Measurements from ENCODE around the gene LRSAM1. TPM values are rescaled to one million over a fixed set of nuclear protein-coding genes. Genes with fewer than 3 reads are reported as not detected.

Gene LRSAM1
- total and polyA plus RNA-seq, 3 donors from 2014 or later, result 9.9 to 22.0 (median 20.5) TPM

- WGBS, 2 donors, result 74% methylated on average over 42 of the region's 42 CpGs; no CpG with 5 or more reads in 1 of the 2 donors
- no peak overlapping the region for H3K4me3 ChIP-seq
- no peaks in the 10 kb centered on the region for H3K9me3 ChIP-seq
- no peaks in the 10 kb centered on the region for H3K36me3 ChIP-seq (ENCODE audit: low read depth, missing control alignments)
- no peaks in the 10 kb centered on the region for H3K27me3 ChIP-seq
- peaks cover 39% of the 10 kb centered on the region for H3K4me1 ChIP-seq
- TF ChIP-seq POLR2A (IDR thresholded peaks at IDR 0.05), result no peak
- TF ChIP-seq CTCF (IDR thresholded peaks at IDR 0.05), result no peak
- intact Hi-C loops (cut with DNase I; ENCODE audit: low total_unique reads), result loop anchor here (5.0 kb wide), 1 partner anchor 80 kb away; no protein-coding TSS in a partner anchor
- H3K27ac ChIP-seq, result peak overlapping the region in 1 of 2 donors; percentile 59
- DNase-seq, result peak; percentile 52
Observed at GRCh38 chr9:127506814-127507750, 55.8 kb downstream of the LRSAM1 start.

- no peak for DNase-seq
- H3K9me3 ChIP-seq, result no peaks in the 10 kb centered on the region
- no peak overlapping the region for H3K4me3 ChIP-seq
- no peaks in the 10 kb centered on the region for H3K27me3 ChIP-seq
- no peaks in the 10 kb centered on the region for H3K36me3 ChIP-seq (ENCODE audit: low read depth, missing control alignments)
- peaks cover 39% of the 10 kb centered on the region for H3K4me1 ChIP-seq
- intact Hi-C loops (cut with DNase I; ENCODE audit: low total_unique reads), result loop anchor here (5.0 kb wide), 1 partner anchor 79 kb away; no protein-coding TSS in a partner anchor
- WGBS, 2 donors, result 78 to 100% methylated on average over 7 to 40 of the region's 40 CpGs
- TF ChIP-seq POLR2A (IDR thresholded peaks at IDR 0.05) (no peak), CTCF (IDR thresholded peaks at IDR 0.05) (no peak)
- peak overlapping the region in 1 of 2 donors; percentile 5 for H3K27ac ChIP-seq
Observed at GRCh38 chr9:127507751-127508648, 56.7 kb downstream of the LRSAM1 start.

- H3K4me3 ChIP-seq, result no peak overlapping the region
- intact Hi-C loops (cut with DNase I; ENCODE audit: low total_unique reads), result loop anchor here (5.0 kb wide), 1 partner anchor 78 kb away; no protein-coding TSS in a partner anchor
- H3K27ac ChIP-seq, result peak overlapping the region; percentile 64 to 72
- no peaks in the 10 kb centered on the region for H3K36me3 ChIP-seq (ENCODE audit: low read depth, missing control alignments)
- no peaks in the 10 kb centered on the region for H3K9me3 ChIP-seq
- DNase-seq, result no peak
- TF ChIP-seq POLR2A (IDR thresholded peaks at IDR 0.05) (no peak), CTCF (IDR thresholded peaks at IDR 0.05) (no peak)
- 76 to 100% methylated on average over 1 to 19 of the region's 19 CpGs for WGBS, 2 donors
- peaks cover 39% of the 10 kb centered on the region for H3K4me1 ChIP-seq
- H3K27me3 ChIP-seq, result no peaks in the 10 kb centered on the region
Observed at GRCh38 chr9:127508901-127509260, 57.6 kb downstream of the LRSAM1 start.

GRCh38 chr9:127509261-127509954 is 58.1 kb downstream of the LRSAM1 start:
- DNase-seq, result peak; percentile 79
- Histone ChIP-seq H3K36me3 (ENCODE audit: low read depth, missing control alignments) (no peaks in the 10 kb centered on the region), H3K9me3 (no peaks in the 10 kb centered on the region), H3K27me3 (no peaks in the 10 kb centered on the region), H3K27ac (peak overlapping the region; percentile 64 to 72), H3K4me1 (peaks cover 39% of the 10 kb centered on the region), H3K4me3 (no peak overlapping the region)
- TF ChIP-seq POLR2A (IDR thresholded peaks at IDR 0.05), result no peak
- no peak for TF ChIP-seq CTCF (IDR thresholded peaks at IDR 0.05)
- intact Hi-C loops (cut with DNase I; ENCODE audit: low total_unique reads), result loop anchor here (5.0 kb wide), 1 partner anchor 78 kb away; no protein-coding TSS in a partner anchor
- 35 to 50% methylated on average over 13 of the region's 13 CpGs for WGBS, 2 donors

All from testis (tissue), 3 donors.